Astrocyte (in vitro differentiated cells and primary cell): ENCODE measurements around the gene DNAJA4.

ENCODE experiments used
- CTCF ChIP-seq: IDR thresholded peaks from 2 replicates; pipeline ENCODE4 v1.5.1; 2011; ENCODE audit warnings: low read depth, mild to moderate bottlenecking, inconsistent platforms, low read length, moderate library complexity; ENCODE audit not compliant: insufficient read depth
- EZH2 ChIP-seq: IDR thresholded peaks from 2 replicates; pipeline ENCODE4 v1.6.1; 2012; ENCODE audit warnings: mild to moderate bottlenecking, low read length, inconsistent platforms; ENCODE audit not compliant: insufficient read depth

DNA sequence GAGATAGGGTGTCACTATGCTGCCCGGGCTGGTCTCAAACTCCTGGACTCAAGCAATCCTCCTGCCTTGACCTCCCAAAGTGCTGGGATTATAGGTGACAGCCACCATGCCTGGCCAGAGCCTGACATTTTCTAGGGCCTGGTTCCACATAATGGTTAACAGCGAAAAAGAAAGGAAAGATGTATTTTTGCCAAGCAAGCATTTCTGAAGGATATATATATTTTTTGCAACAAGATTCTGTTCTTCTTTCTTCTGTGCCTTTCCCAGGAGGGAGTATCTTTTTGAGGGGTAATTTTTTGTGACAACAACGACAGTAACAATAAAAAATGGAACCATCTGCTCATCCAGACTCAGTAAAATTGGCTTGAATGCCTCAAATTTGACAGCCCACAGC, 8.3 kb upstream of the DNAJA4 start:
- TF ChIP-seq CTCF, result no peak
- TF ChIP-seq EZH2, result no peak
